Fibroblast of the conjunctiva (primary cell): Measurements from ENCODE around the gene CXCR6.
A peak's percentile ranks its signal among the peaks of the same experiment; 100 is the strongest.

Source experiments
- DNase-seq: peaks from one replicate; pipeline ENCODE4 v3.0.0-alpha.2; 2010; ENCODE audit warnings: low read depth

Gene CXCR6

GRCh38 chr3:45969953-45970352, 26.7 kb downstream of the CXCR6 start:
- DNase-seq, result no peak

- peak; percentile 74 for DNase-seq
These were observed 29.5 kb downstream of the CXCR6 start for GRCh38 chr3:45972534-45973402.

DNA sequence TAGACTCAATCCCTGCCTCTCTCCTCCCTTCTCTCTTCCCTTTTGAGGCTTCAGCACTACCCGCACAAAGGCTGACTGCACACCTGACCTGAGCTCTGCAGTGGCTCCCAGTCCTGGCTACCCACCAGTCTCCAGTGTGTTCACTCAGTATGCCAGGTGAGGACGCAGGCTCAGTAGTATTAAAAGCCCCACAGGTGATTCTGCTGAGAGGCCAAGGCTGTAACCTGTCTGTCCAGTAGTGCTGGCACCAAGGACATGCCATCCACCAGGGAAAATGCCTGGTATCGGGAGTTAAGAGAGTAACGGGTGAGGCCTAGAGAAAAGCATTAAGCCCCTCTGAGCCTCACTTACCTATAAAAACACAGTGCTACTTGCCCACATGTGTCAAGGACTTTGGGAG, 31.4 kb downstream of the CXCR6 start:
- no peak for DNase-seq

DNA sequence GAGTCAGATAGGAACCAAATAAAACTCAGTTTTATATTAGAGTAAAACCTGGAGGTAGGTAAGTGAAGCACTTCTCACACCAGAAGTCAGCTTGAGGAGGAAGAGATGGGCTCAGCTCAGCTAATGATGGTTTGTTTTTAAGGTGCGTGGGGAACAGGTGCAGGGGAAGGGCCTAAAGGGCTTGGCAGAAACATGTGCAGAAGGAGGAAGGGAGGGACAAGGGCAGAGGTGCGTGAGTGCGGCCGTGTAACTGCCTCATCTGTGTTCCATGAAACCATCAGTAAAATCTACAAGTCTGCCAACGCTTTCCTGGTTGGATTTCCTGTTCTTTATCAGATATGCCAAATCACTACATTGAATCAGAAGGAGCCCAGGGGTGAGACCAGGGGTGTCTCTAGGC, 32.4 kb downstream of the CXCR6 start:
- DNase-seq, result no peak

DNA sequence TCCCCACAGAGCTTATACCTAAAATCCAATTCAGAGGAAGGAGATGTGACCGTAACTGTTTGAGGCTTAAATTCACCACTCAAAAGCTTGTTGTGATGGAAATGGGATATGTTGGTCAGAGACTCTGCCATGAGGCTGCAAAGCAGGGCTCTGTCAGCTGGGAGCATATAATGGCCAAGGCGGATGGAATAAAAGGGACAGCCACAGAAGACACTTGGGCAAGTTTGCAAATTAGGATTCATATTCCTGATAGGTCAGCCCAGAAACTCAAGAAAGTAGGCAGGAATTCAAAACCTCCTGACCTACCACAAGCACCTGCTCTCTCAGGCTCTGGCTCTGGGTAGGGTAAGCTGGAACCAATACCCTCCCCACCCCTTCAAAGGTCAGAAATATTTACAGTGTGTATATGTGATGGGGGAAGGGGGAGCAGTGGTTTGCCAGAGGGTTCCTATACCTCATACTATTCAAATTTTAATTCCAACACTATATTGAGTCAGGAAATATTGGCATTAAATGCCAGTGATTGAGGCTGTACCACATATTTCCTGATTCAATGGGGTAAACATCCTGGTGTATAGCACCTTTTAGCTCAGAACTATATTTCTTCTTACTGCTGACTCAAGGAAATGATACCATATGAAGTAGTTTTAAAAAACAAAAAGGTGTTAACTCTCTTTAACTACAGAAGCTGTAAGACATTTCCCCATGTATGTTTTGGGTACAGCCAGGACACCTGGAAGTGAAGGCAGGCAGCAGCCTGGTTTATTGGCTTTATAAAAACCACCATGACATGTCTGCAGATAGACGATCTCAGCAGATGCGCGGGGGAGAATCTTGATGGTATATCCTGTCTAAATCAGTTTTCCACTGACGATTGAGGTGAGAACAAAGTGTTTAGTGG, 33.2 kb downstream of the CXCR6 start:
- DNase-seq, result no peak

DNA sequence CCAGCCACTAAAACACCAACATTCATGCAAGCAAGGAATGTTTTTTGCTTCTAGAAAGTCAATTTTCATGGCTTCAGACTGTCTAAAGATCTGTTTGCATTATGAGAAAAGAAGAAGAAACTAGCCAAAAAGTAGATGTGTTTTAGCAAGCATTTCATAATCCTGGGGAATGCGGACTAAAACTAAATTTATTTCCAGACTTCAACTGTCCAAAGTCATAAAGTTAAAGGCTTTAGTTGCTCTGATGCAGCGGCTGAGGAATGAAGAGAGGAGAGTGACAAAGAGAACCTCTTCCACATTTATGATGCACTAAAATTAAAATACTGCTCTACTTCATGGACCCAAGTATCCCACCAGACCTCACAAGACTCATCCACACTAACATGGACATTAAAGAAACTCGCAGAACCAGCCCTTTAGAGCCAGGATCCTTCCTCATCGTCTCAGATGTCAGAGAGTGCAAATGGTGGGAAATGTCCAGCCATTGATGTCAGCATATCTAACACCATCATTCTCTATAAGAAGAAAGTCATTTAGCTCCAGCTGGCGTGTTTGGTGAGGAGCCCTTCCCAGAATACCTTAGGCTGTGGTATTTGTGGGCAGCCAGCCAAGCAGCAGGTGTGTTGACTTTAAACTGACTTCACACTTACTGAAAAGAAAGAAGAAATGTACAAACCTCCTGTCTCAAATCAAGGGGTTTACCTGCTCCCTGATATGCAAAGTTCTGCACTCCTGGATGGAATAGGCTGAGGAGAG, 34.9 kb downstream of the CXCR6 start:
- DNase-seq, result no peak

GRCh38 chr3:45979378-45979777, 36.1 kb downstream of the CXCR6 start:
- no peak for DNase-seq

DNA sequence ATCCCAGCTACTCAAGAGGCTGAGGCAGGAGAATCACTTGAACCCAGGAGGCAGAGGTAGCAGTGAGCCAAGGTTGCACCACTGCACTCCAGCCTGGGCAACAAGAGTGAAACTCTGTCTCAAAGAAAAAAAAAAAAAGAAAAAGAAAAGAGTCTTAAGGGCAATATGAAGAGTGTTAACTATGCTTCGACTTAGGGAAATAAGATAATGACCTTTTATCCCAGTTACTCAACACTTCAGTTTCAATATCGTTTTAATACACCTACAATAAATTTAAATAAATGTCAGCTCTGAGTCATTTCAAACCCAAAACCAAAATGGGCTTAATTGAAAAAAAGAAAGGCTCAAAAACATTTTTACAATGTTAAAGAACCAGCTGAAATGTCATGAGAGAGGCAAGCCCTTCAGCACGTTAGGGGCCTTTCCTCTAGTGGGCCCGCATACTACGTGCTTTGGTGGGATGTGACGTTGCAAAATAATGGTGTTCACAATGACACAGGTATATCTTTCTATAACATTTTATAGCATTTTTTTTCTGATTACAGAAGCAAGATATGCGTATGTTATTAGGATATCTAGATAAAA, 37.1 kb downstream of the CXCR6 start:
- no peak for DNase-seq

DNA sequence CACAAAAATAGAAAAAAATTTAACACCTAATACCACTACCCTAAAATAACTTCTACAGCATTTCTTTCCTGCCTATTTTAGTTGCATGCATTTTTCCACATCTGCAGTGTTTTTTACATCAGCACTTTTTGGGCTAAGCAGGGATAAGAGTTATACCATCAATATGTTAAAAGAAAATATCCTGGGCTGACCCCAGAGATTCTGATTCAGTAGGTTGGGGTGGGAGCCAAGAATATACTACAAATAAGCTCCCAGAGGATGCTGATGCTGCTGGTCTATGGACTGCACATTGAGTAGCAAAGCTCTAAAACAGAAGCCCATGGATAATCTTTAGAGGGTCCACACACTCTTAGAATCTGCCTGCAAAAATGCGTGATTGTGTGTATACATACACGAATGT, 37.6 kb downstream of the CXCR6 start:
- no peak for DNase-seq

DNA sequence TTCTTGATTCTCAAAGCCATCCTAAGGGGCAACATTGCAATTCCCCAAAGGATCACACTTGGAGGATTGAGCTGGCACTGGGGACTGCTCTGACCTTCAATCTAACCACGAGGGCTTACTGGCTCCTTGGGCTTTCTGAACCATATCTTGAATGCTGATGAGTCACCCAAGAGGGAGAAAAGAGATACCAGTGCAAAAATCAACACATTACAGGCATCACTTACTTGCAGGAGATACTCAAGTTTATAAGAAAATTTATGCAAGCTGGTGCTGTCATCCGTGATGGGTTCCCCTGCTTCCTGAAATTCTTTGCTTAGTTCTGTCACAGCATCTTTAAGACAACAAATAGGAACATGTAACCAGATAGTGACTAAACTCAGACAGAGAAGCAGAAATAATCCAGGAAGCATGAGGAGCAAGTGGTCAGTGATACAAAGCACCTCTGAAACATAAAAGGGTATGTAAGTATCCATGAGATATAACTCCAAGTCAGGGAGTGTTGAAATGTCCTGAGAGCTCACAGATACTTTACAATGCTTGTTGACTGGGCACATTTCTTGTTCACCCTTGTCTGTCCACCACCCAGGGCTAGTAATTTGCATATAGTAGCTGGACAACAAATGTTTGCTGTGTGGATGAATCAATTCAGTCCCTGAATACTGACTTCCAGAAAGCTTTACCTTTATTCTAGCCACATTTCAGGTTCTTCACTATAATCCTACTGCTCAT, 38.2 kb downstream of the CXCR6 start:
- no peak for DNase-seq

GRCh38 chr3:45983770-45984169, 40.5 kb downstream of the CXCR6 start:
- no peak for DNase-seq

DNA sequence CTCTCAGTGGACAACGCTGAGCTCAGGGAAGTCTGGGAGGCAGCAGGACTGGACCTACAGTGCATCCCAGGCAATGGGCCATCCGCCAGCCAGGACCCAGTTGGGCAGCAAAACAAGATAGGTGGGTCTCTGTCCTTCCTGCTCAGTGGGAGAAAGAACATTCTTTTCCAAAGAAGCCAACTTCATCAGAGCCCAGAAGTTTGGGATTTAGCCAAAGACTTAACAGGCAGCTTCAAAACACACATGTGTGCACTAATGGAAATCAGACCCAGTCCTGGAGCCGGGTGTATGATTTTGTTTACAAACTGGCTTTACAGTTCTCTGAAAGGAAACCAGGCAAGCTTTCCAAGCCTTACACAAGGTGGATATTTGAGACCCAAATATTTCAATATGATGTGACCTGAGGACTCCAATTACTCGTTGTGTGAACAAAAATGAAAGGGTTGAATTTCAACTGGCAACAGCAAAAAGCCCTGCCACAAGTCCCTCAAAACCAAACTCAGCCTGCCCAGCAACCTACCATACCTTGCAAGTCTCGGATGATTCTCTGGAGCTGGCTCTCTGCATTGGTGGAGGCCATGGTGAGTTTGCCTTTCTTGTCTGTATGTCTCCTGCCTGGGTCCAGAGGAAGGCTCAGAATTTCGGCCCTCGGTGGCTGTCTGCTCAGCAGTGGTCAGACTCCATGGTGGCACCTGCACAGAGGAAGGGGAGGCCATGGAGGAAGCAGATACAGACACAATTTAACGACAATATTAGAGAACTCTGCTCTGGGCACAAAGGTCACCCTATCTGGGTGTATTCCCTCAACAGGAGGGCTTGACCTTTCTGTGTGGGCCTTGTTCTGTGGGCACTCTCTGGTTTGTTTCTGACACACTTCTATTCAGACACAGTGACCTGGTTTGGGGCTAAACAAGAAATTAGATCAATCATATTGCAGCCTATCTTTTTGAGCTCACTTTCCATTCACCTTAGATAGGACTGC, 41.4 kb downstream of the CXCR6 start:
- peak; percentile 75 for DNase-seq

DNA sequence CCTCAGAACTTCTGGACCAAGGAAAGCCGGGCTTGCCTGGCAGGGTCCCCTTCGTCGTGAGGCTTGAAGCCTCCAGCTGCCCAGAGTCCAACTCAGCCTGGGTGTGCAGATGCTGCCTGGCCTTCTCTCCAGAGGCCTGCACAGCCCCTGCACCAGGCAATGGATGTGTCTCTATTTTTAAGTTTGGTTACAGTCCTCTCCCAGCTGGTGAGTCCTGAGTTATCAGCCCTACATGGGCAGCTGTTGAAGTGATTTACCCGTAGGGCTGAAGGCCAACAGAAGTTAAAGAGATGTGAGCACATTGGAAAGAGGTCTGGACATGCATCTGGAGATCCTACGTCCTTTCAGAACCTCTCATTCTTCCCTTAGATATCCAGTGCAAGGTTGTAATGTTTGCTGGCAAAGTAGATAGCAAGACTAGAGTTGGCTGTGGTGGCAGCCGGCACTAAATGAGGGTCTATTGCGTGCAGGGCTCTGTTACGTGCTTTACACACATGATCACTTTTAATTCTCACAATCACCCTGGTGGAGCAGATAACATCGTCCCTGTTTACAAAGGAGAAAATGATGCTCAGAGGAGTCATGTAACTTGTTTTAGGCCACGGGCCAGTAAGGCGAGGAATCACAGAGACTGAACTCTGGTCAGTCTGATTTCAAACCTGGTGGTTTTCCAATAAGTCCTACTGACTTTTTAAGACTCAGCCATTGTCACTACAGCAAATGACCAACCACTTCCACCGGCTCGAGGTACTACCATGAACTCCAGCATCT, 42.5 kb downstream of the CXCR6 start:
- no peak for DNase-seq

- no peak for DNase-seq
These were observed 43.2 kb downstream of the CXCR6 start for GRCh38 chr3:45986303-45986982.

GRCh38 chr3:45987368-45988291, 44.4 kb downstream of the CXCR6 start:
- DNase-seq, result no peak

DNA sequence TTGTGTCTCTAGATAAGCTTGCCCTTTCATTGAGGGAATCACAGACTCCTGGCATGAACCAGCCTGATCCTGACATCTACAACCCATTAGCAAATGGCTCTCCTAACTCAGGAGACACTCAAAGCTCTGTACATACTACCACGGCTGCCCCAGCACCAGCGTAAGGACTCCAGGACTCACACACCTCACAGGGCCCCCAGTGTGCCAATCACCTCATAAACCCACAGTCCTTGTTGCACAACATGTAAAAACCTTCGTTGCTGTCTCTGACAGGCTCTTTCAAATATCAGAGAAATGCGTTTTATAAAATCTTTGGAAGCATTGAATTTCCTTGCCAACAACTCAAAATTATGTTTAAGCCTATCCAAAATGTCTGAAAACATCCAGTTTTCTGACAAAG, 45.1 kb downstream of the CXCR6 start:
- no peak for DNase-seq

DNA sequence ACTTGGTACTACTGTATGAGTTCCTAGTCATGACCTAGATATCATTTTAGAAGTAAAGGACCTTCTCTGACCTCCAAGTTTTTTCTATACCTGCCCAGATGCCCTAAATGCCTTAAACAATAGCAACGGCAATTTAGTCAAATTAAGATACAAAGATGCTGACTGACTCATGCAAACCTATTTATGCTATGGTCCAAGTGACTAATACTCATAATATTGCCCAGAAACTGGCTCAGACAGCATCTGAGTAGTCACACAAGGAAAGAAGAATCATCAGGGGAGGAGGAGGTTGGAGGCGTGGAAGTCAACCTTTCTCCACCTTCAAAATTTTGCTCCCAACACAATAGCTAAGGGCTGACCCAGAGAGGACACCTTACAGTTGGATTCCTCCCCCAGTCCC, 45.5 kb downstream of the CXCR6 start:
- DNase-seq, result peak; percentile 38

- no peak for DNase-seq
These were observed 46.9 kb downstream of the CXCR6 start for GRCh38 chr3:45990181-45990580.
